ENCODE results near the gene TBX20.

Gene TBX20

DNA sequence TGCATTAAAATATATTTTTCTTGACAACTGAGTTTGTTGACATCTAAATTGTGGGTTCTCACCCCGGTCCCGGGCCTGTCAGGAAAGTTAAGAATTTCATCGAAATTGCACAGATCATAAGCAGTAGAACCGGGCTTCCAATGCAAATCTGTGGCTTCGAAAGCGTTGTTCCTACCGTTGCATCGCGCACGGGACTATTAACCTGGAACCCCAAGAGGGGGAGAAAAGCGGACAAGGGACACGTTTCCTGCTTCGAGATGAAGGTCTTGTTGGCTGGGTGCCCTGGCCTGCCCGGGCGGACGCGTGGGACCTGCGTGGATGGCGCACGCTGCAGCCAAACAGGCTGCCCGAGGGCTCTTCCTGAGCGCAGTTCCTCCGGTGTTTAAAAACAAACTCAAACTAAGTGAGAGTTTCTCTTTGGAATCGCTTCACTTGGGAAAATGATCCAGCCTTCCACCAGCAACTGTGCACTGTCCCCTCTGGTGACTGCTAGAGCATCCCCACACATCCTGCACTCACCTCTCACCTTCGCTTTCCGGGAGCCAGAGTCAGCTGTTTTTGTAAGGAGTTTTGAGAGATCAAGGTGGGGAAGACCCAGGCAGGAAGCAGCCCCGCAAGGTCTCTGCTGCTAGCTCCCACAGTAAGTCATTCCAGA, 5.1 kb upstream of the TBX20 start:
- TF ChIP-seq GATA2 (IDR thresholded peaks at IDR 0.05; ENCODE audit: low read depth, low read length) (no peak), GATA3 (IDR thresholded peaks at IDR 0.05; ENCODE audit: low read depth, low read length) (no peak)

DNA sequence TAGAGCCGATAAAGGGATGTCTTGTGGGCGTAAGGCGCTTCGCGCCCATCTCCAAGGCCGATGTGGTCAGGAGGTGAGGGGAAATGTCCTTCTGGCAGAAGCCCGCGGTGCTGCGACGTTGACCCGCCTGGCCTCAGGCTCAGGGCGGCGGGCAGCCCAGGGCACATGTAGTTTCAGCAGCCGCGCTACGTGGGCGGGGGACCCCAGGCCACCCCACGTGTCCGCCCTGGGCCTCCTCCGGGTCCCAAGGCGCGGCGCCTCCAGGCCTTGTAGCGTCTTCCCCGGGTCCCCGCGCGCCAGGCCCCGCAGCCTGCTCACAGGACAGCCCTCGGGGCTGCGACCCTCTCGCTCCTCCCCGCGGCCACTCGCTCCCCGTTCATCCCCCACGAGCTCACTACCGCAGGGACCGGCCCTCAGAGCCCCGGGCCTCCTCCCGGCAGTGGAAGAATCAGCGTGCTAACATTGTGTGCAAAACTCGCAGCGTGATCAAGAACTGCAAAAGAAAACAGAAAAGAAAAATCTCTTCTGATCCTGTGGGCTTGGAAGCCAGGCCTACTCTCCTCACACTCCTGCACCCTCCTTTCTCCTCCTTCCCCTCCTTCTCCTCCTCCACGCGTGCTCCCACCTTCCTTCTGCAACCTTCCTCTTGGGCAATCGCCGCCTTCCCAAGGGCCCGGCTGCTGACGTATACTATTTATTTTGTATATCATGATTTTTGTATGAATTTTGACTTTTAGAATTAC, 4.4 kb upstream of the TBX20 start:
- TF ChIP-seq GATA3 (IDR thresholded peaks at IDR 0.05; ENCODE audit: low read depth, low read length) (no peak), GATA2 (IDR thresholded peaks at IDR 0.05; ENCODE audit: low read depth, low read length) (no peak)

DNA sequence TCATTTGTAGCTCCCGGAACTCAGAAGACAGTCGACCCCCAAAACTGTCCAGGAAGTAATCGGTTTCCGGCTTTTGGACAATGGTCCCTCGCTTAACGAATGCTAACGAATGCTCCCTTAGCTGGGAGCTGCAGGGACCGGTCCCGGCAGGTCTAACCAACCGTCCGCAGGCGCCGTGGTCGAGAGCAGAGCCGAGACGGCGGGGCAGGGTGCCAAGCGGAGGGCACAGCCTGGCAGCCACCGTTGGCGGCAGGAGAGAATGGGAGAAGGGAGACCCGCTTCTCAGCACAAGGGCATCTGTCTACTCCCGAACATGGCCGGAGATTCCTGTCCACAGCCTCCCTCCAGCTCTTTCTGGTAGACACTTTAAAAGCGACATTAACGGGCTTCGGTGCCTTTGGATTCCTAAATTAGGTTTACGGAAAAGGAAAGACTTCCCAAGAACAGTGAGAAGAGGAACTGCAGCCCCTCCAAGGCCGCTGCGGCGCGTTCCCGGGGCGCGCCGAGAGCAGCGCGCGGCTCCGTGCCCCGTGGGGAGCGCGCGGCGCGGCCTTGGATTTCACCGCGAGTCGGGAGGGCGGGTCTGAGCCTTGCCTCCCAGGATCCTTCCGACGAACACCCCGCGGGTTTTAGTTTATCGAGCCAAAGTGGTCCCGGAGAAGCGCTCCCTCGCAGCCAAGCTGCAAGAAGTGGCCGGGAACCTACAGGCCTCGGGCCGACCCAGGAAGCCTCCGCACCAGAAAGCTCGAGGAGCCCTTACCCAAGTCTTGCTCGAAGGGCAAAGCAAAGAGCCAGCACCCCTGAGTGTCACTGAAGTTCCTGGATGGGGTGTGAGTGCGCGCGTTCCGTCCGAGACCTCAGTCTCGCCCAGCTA, 3.6 kb upstream of the TBX20 start:
- TF ChIP-seq GATA2 (IDR thresholded peaks at IDR 0.05; ENCODE audit: low read depth, low read length) (no peak), GATA3 (IDR thresholded peaks at IDR 0.05; ENCODE audit: low read depth, low read length) (no peak)

DNA sequence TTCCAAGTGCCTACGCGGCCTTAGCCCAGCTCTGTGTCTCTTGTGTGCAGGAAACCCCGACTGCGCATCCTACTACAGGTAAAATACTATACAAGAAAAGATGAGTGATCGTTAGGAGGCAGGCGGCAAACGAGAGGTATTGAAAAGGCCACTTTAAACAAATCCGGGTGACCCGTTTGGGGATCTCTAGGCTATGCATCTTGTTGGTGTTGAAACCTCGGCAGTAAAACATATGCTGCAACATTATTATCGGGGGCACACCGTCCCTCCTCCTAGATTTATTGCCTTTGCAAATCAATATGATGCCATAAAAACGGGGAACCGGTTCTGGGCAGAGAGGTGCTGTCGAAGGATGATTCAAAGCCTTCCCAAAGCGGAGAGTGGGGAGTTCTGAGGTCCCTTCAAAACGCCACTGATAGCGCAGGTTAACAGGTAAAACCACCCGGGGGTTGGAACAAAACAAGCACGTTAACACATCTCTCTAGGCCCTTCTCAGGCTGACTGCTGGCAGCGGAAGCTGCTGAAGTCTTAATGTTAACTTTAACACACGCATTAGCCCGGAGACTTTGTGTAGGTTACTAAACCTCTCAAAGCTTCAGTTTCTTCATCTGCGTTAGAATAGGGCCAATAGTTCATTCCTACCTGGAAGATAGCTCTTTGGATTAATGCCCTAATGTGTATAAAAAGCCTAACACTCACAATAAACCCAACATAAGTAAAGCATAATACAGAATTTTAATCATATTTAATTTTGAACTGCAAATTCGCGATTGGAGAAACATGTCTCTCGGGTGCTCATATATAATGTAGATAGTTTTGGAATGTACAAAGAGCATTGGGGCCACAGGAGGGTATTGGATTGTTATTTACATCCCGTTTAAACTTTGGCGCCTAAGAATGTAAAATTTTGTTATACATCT, 2.6 kb upstream of the TBX20 start:
- TF ChIP-seq GATA3 (IDR thresholded peaks at IDR 0.05; ENCODE audit: low read depth, low read length) (no peak), GATA2 (IDR thresholded peaks at IDR 0.05; ENCODE audit: low read depth, low read length) (no peak)

GRCh38 chr7:35255443-35256255, 1.7 kb upstream of the TBX20 start:
- TF ChIP-seq GATA3 (IDR thresholded peaks at IDR 0.05; ENCODE audit: low read depth, low read length) (no peak), GATA2 (IDR thresholded peaks at IDR 0.05; ENCODE audit: low read depth, low read length) (no peak)

DNA sequence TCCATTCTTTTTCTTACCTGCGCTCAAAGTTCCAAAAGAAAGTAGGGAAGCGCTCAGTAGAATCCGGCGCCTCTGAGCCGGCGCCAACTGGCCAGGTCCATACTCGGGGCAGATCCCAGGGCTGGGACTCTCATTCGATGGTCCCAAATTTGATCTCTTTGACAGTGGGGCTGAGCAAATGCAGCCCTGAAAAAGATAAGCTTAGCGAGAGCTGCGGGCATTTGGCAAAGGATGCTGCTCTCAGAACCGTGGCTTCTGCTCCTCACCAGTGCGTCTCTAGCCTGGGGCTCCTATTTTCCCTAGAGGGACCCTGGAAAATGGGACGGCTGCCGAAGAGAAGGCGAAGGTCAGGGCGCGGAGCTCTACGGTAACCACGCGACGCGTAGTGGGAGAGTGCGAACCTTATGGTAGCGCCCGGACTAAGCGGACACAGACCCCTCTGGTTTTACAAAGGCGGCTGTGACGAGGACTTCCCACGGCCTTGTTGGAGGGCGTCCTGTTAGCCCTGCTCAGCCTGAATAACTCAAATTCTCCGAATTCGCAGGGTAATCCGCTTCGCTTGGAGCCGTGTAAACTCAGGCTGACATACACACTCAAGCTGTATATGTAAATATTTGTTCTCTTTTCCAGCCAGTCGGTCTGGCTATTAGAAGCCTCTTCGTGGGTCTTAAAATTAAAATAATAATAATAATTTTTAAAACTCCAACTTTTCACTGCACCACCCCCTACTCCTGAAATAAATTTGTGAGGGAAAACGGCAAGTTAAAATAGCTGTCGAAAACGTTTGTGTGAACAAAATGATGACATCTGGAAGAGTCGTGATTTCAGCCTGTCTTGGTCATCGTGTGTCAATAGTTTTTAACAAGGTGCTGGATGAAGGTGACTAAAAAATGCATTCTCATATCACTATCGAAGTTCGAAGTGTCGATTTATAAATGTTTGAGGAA, 869 bp upstream of the TBX20 start:
- TF ChIP-seq GATA3 (IDR thresholded peaks at IDR 0.05; ENCODE audit: low read depth, low read length), result no peak
- TF ChIP-seq GATA2 (IDR thresholded peaks at IDR 0.05; ENCODE audit: low read depth, low read length), result no peak

DNA sequence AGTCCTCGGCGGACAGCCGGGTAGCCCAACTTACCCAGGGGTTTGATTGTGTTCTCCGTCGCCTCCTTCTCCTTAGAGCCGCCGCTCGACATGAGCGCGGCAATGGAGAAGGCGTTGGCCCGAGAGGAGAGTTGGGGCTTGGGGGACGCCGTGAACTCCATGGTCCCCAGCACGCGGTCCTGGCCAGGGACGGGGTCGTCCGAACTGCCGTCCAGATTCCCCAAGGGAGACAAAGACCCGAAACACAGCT, 515 bp downstream of the TBX20 start:
- no peak for TF ChIP-seq GATA2 (IDR thresholded peaks at IDR 0.05; ENCODE audit: low read depth, low read length)
- no peak for TF ChIP-seq GATA3 (IDR thresholded peaks at IDR 0.05; ENCODE audit: low read depth, low read length)

DNA sequence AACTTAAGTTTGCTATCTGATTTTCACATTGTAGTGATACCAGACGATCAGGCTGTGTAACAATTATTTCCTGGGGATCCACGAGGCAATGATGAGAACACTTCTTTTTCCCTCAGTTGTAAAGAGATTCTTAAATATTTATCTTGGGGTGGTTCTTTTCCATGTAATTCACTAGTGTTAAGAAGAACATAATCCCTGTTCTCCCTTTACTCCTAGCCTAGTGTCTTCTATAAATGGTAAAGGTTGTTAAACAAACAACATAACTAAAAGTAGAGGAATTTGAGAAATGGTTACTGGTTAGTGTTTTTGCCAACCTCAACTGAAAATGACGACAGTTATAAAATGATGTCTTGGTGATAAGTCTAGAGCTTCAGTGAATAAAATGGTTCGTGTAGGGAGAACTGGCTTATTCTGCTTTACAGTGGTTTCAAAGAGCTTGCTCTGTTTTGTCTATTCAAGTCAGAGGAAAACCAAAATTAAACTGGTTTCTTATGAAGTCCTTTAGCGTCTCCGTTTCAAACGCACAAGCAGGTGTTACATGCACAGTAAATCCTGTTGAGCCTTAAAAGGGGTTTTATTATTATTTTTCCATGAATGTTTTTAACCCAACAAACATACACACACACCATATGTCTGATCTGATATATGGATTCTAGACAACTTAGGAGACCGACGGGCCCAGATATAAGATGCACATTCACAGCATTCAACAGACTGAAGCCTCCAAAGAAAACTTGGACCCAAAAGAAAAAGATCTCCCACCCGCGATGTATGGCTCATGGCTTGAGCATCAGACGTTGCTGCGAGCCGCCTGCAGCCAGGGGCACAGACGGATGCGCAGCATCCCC, 1.1 kb downstream of the TBX20 start:
- TF ChIP-seq GATA3 (IDR thresholded peaks at IDR 0.05; ENCODE audit: low read depth, low read length) (no peak), GATA2 (IDR thresholded peaks at IDR 0.05; ENCODE audit: low read depth, low read length) (no peak)

- TF ChIP-seq GATA2 (IDR thresholded peaks at IDR 0.05; ENCODE audit: low read depth, low read length) (no peak), GATA3 (IDR thresholded peaks at IDR 0.05; ENCODE audit: low read depth, low read length) (no peak)
These were observed 2.1 kb downstream of the TBX20 start for GRCh38 chr7:35251606-35252310.

DNA sequence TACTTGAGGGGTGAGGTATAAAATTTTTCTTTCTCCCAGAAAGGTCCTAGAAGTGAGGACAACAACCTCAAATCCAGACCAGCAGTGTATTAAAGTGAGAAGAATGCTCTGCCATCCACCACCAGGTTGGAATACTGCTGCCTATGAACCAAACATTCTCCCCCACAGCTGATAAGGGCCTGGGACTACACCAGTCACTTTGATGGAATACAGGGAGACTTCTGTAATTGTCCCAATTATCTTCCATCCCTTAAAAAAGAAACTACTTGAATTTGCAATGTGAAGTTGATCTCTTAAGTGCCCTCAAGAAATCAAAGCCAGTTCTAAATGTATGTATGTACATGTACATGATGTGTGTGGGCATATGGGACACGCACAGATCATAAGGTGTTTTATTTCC, 3.0 kb downstream of the TBX20 start:
- no peak for TF ChIP-seq GATA3 (IDR thresholded peaks at IDR 0.05; ENCODE audit: low read depth, low read length)
- TF ChIP-seq GATA2 (IDR thresholded peaks at IDR 0.05; ENCODE audit: low read depth, low read length), result no peak

DNA sequence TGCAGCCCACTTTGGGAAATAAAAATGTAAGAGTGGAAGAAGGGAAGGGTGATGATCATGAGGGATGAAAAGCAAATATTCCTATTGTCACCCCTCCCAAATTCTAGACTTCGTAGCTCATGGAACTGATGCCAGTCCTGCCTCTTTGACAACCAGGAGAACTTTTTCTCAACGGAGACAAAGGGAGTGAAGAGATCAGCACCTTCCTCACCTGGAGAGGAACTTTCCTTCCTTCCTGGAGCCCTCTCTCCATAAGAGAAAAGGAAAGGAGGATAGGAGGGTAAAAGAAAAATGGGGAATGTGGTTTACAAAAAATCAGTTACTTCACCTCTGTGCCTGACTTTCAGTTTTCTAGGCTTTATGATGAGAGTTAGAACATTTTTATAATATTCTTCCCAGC, 3.4 kb downstream of the TBX20 start:
- no peak for TF ChIP-seq GATA2 (IDR thresholded peaks at IDR 0.05; ENCODE audit: low read depth, low read length)
- no peak for TF ChIP-seq GATA3 (IDR thresholded peaks at IDR 0.05; ENCODE audit: low read depth, low read length)
